Neuronal stem cell (in vitro differentiated cells): ENCODE measurements around the gene ALPK3.

Experiments used
- DNase-seq: peaks from one replicate; pipeline ENCODE4 v3.0.0-alpha.2; 2013; ENCODE audit warnings: low spot score
- H2AFZ ChIP-seq: one replicate; pipeline ENCODE4 v1.6.1; 2013; ENCODE audit warnings: mild to moderate bottlenecking, low read length, inconsistent platforms
- H2AK5ac ChIP-seq: 2 replicates; pipeline ENCODE4 v1.6.1; 2013; ENCODE audit warnings: low read depth, mild to moderate bottlenecking, inconsistent platforms, low read length, moderate library complexity, mixed read lengths
- H2BK120ac ChIP-seq: 2 replicates; pipeline ENCODE4 v1.6.1; 2013; ENCODE audit warnings: low read depth, mild to moderate bottlenecking, inconsistent platforms, low read length, moderate library complexity, mixed read lengths
- H2BK12ac ChIP-seq: one replicate; pipeline ENCODE4 v1.6.1; 2013; ENCODE audit warnings: low read length, inconsistent platforms
- H2BK15ac ChIP-seq: 2 replicates; pipeline ENCODE4 v1.6.1; 2013; ENCODE audit warnings: mild to moderate bottlenecking, low read length, inconsistent platforms, mixed read lengths
- H2BK5ac ChIP-seq: one replicate; pipeline ENCODE4 v1.6.1; 2013; ENCODE audit warnings: inconsistent platforms, mild to moderate bottlenecking, low read length, moderate library complexity
- H3K14ac ChIP-seq: one replicate; pipeline ENCODE4 v1.6.1; 2013; ENCODE audit warnings: low read length, inconsistent platforms
- H3K18ac ChIP-seq: 2 replicates; pipeline ENCODE4 v1.6.1; 2013; ENCODE audit warnings: low read length, inconsistent platforms
- H3K23ac ChIP-seq: 2 replicates; pipeline ENCODE4 v1.6.1; 2013; ENCODE audit warnings: low read depth, mild to moderate bottlenecking, mixed read lengths, low read length, inconsistent platforms; ENCODE audit not compliant: poor library complexity
- H3K27ac ChIP-seq: replicated peaks from 3 replicates; pipeline ENCODE4 v1.5.1; 2013; ENCODE audit warnings: low read length, inconsistent platforms
- H3K27me3 ChIP-seq, 3 experiments: 2 replicates each; pipeline ENCODE4 v1.6.1; 2013; ENCODE audit warnings: low read length in 3 of 3, mild to moderate bottlenecking in 2 of 3, inconsistent platforms in 1 of 3, low read depth in 1 of 3, mixed read lengths in 1 of 3, moderate library complexity in 1 of 3; ENCODE audit not compliant: control insufficient read depth in 3 of 3, insufficient read depth in 3 of 3
- H3K36me3 ChIP-seq, 2 donors: replicated peaks in 1 of 2; 2 replicates each; pipeline ENCODE4 v1.6.1; 2013; ENCODE audit warnings: low read length in 2 of 2; ENCODE audit not compliant: control insufficient read depth in 2 of 2, insufficient read depth in 2 of 2
- H3K4ac ChIP-seq: 2 replicates; pipeline ENCODE4 v1.6.1; 2013; ENCODE audit warnings: inconsistent platforms, mild to moderate bottlenecking, low read length, moderate library complexity
- H3K4me1 ChIP-seq, 2 donors: 1 replicate in 1 of 2; 2 replicates in 1 of 2; pipeline ENCODE4 v1.6.1; 2013; ENCODE audit warnings: low read length in 2 of 2, low read depth in 1 of 2; ENCODE audit not compliant: control insufficient read depth in 2 of 2, insufficient read depth in 1 of 2
- H3K4me2 ChIP-seq: one replicate; pipeline ENCODE4 v1.6.1; 2013; ENCODE audit warnings: mild to moderate bottlenecking, low read length, inconsistent platforms; ENCODE audit not compliant: insufficient read depth, poor library complexity, severe bottlenecking
- H3K4me3 ChIP-seq, 2 donors: 2 replicates each; pipeline ENCODE4 v1.5.1; 2013; ENCODE audit warnings: low read length in 2 of 2, mild to moderate bottlenecking in 2 of 2, inconsistent platforms in 1 of 2, moderate library complexity in 1 of 2
- H3K79me1 ChIP-seq: one replicate; pipeline ENCODE4 v1.6.1; 2013; ENCODE audit warnings: low read depth, mild to moderate bottlenecking, inconsistent platforms, low read length, moderate library complexity
- H3K9ac ChIP-seq: one replicate; pipeline ENCODE4 v1.6.1; 2013; ENCODE audit warnings: mild to moderate bottlenecking, low read depth, low read length, inconsistent platforms; ENCODE audit not compliant: poor library complexity
- H3K9me3 ChIP-seq, 2 donors: replicated peaks in 1 of 2; 2 replicates each; pipeline versions ENCODE3 to v1.6.1; 2013; ENCODE audit warnings: low read length in 2 of 2, mild to moderate bottlenecking in 2 of 2, inconsistent platforms in 1 of 2, low read depth in 1 of 2, mixed read lengths in 1 of 2, moderate library complexity in 1 of 2; ENCODE audit not compliant: control insufficient read depth in 2 of 2, insufficient read depth in 1 of 2
- H4K8ac ChIP-seq: one replicate; pipeline ENCODE4 v1.6.1; 2013; ENCODE audit warnings: low read depth, mild to moderate bottlenecking, inconsistent platforms, low read length, moderate library complexity
- H4K91ac ChIP-seq: one replicate; pipeline ENCODE4 v1.6.1; 2013; ENCODE audit warnings: low read length, low read depth, mild to moderate bottlenecking, inconsistent platforms; ENCODE audit not compliant: poor library complexity
- WGBS, 2 donors: extraction: QIAGEN DNeasy Blood & Tissue Kit; methylation state at CpG; one replicate each; pipeline ENCODE4 v1.1.7; 2013; ENCODE audit warnings: missing lambda C conversion rate in 2 of 2, mixed read lengths in 1 of 2; ENCODE audit not compliant: insufficient read length in 2 of 2, insufficient replicate concordance in 1 of 2; ENCODE audit errors: extremely low coverage in 2 of 2; 5-methylcytosine and 5-hydroxymethylcytosine counted together

Gene ALPK3

GRCh38 chr15:84861781-84862180 is 44.6 kb downstream of the ALPK3 start:
- H2AK5ac ChIP-seq: no peak overlapping the region
- H3K79me1 ChIP-seq: no peaks in the 10 kb centered on the region
- no peak overlapping the region for H3K9ac ChIP-seq
- H3K27me3 ChIP-seq: no peaks in the 10 kb centered on the region
- H3K4me3 ChIP-seq: no peak overlapping the region
- no peak overlapping the region for H2BK5ac ChIP-seq
- H3K4ac ChIP-seq: no peak overlapping the region
- no peak overlapping the region for H2BK15ac ChIP-seq
- H2AFZ ChIP-seq: no peak overlapping the region
- no peak overlapping the region for H3K27ac ChIP-seq
- no peak overlapping the region for H3K23ac ChIP-seq
- H3K14ac ChIP-seq: no peak overlapping the region
- peaks cover 0 to 2% of the 10 kb centered on the region in 2 donors for H3K36me3 ChIP-seq
- H3K4me2 ChIP-seq: no peak overlapping the region
- H2BK120ac ChIP-seq: no peak overlapping the region
- no peak overlapping the region for H2BK12ac ChIP-seq
- H3K4me1 ChIP-seq: peaks cover 0 to 5% of the 10 kb centered on the region in 2 donors
- H3K9me3 ChIP-seq: no peaks in the 10 kb centered on the region
- no peak for DNase-seq
- no peak overlapping the region for H4K8ac ChIP-seq
- WGBS, 2 donors: no CpG with 5 or more reads among the region's 3 CpGs
- no peak overlapping the region for H3K18ac ChIP-seq
- H4K91ac ChIP-seq: no peak overlapping the region

- H3K9me3 ChIP-seq: no peaks in the 10 kb centered on the region
- no peak overlapping the region for H3K14ac ChIP-seq
- no peak overlapping the region for H4K8ac ChIP-seq
- no peaks in the 10 kb centered on the region for H3K79me1 ChIP-seq
- no peak overlapping the region for H2AK5ac ChIP-seq
- H3K18ac ChIP-seq: no peak overlapping the region
- peaks cover 0 to 5% of the 10 kb centered on the region in 2 donors for H3K4me1 ChIP-seq
- H3K4ac ChIP-seq: no peak overlapping the region
- H3K4me3 ChIP-seq: no peak overlapping the region
- no peak overlapping the region for H2BK12ac ChIP-seq
- H4K91ac ChIP-seq: no peak overlapping the region
- H2BK5ac ChIP-seq: no peak overlapping the region
- H2BK15ac ChIP-seq: no peak overlapping the region
- peak overlapping the region; percentile 76 for H3K23ac ChIP-seq
- no peak for DNase-seq
- H3K4me2 ChIP-seq: no peak overlapping the region
- no peaks in the 10 kb centered on the region for H3K27me3 ChIP-seq
- no peak overlapping the region for H3K27ac ChIP-seq
- H2BK120ac ChIP-seq: no peak overlapping the region
- no CpG with 5 or more reads among the region's 17 CpGs for WGBS, 2 donors
- H2AFZ ChIP-seq: no peak overlapping the region
- H3K36me3 ChIP-seq: peaks cover 0 to 2% of the 10 kb centered on the region in 2 donors
- H3K9ac ChIP-seq: peak overlapping the region; percentile 50
Observed at GRCh38 chr15:84862214-84862975, 45.2 kb downstream of the ALPK3 start.

GRCh38 chr15:84863565-84864443 is 46.6 kb downstream of the ALPK3 start:
- Histone ChIP-seq H3K18ac (no peak overlapping the region), H3K27ac (peak overlapping the region; percentile 12), H3K4me2 (no peak overlapping the region), H3K4me3 (no peak overlapping the region), H2AK5ac (no peak overlapping the region), H4K91ac (no peak overlapping the region), H3K23ac (no peak overlapping the region), H3K14ac (no peak overlapping the region), H2BK12ac (no peak overlapping the region), H2BK15ac (no peak overlapping the region), H3K4ac (no peak overlapping the region), H2AFZ (peak overlapping the region; percentile 15), H2BK120ac (no peak overlapping the region), H3K9ac (no peak overlapping the region), H3K4me1 (peaks cover 0 to 5% of the 10 kb centered on the region in 2 donors), H2BK5ac (no peak overlapping the region), H3K36me3 (peaks cover 0 to 2% of the 10 kb centered on the region in 2 donors), H4K8ac (no peak overlapping the region), H3K27me3 (no peaks in the 10 kb centered on the region), H3K79me1 (no peaks in the 10 kb centered on the region), H3K9me3 (no peaks in the 10 kb centered on the region)
- no CpG with 5 or more reads among the region's 13 CpGs for WGBS, 2 donors
- DNase-seq: no peak

- H2AFZ ChIP-seq: no peak overlapping the region
- no peak for DNase-seq
- H3K79me1 ChIP-seq: no peaks in the 10 kb centered on the region
- no peak overlapping the region for H4K91ac ChIP-seq
- no peak overlapping the region for H2BK15ac ChIP-seq
- no peak overlapping the region for H3K4me2 ChIP-seq
- WGBS, 2 donors: no CpG with 5 or more reads among the region's 7 CpGs
- peaks cover 0 to 3% (median 0%) of the 10 kb centered on the region in 3 experiments for H3K27me3 ChIP-seq
- H3K14ac ChIP-seq: no peak overlapping the region
- H2BK5ac ChIP-seq: no peak overlapping the region
- no peak overlapping the region for H2BK12ac ChIP-seq
- peaks cover 0 to 5% of the 10 kb centered on the region in 2 donors for H3K4me1 ChIP-seq
- H3K9ac ChIP-seq: no peak overlapping the region
- no peak overlapping the region for H3K4me3 ChIP-seq
- H3K23ac ChIP-seq: no peak overlapping the region
- no peak overlapping the region for H3K18ac ChIP-seq
- no peak overlapping the region for H3K4ac ChIP-seq
- no peaks in the 10 kb centered on the region for H3K9me3 ChIP-seq
- no peak overlapping the region for H2BK120ac ChIP-seq
- H3K36me3 ChIP-seq: peaks cover 0 to 2% of the 10 kb centered on the region in 2 donors
- no peak overlapping the region for H4K8ac ChIP-seq
- no peak overlapping the region for H2AK5ac ChIP-seq
- no peak overlapping the region for H3K27ac ChIP-seq
Observed at GRCh38 chr15:84864444-84864795, 47.3 kb downstream of the ALPK3 start.
